ENCODE data around the gene HS3ST2. TPM values are rescaled to one million over a fixed set of nuclear protein-coding genes. Genes with fewer than 3 reads are reported as not detected.

Gene HS3ST2
- total and polyA plus RNA-seq, 2 donors (not counting 3 experiments of a cell fraction or from before 2014, with no cell fraction given): not detected

GRCh38 chr16:22948603-22949368, 134.8 kb downstream of the HS3ST2 start:
- dilution Hi-C loops (cut with MboI; ENCODE audit: extremely low pct_ligation_motif_present, low sequenced_read_pairs) (no loop called here), intact Hi-C loops (cut with micrococcal nuclease) (loop anchor here (1.0 kb wide), 1 partner anchor 49 kb away; no protein-coding TSS in a partner anchor)
- no peak overlapping the region for H3K4me2 ChIP-seq (ENCODE audit: insufficient read depth, low read length)
- POLR2A ChIA-PET: no interaction called here
- H3K9ac ChIP-seq (replicated peaks; ENCODE audit: extremely low read depth, insufficient read depth, low read length): no peak overlapping the region
- H3K9me1 ChIP-seq (replicated peaks; ENCODE audit: control insufficient read depth, extremely low read depth, insufficient read depth, low read length): no peaks in the 10 kb centered on the region
- no peaks in the 10 kb centered on the region for H3K4me1 ChIP-seq (ENCODE audit: control insufficient read depth, extremely low read depth, insufficient read depth, low read length)
- no peaks in the 10 kb centered on the region for H3K9me3 ChIP-seq (replicated peaks; ENCODE audit: control insufficient read depth, insufficient read depth, low read length)
- no peak overlapping the region for H3K4me3 ChIP-seq (replicated peaks in 1 of 3; ENCODE audit: insufficient read depth in 1 of 3, low read depth in 1 of 3, low read length in 3 of 3)
- FAIRE-seq: peak; percentile 92
- H3K36me3 ChIP-seq (ENCODE audit: control insufficient read depth in 2 of 2, extremely low read depth in 1 of 2, insufficient read depth in 2 of 2, low read length in 2 of 2): no peaks in the 10 kb centered on the region
- peaks cover 0 to 2% of the 10 kb centered on the region in 2 experiments for H3K27me3 ChIP-seq (ENCODE audit: control insufficient read depth in 2 of 2, insufficient read depth in 2 of 2, low read length in 2 of 2)
- TF ChIP-seq EZH2 (IDR thresholded peaks at IDR 0.05; ENCODE audit: borderline replicate concordance, low read depth, low read length, severe bottlenecking): no peak
- no peak for TF ChIP-seq FOS (IDR thresholded peaks at IDR 0.05; ENCODE audit: borderline replicate concordance, insufficient read depth, low read length)
- no peak for TF ChIP-seq POLR2AphosphoS5 (IDR thresholded peaks at IDR 0.05; ENCODE audit: insufficient read depth, low read depth, low read length)
- TF ChIP-seq GATA2 (IDR thresholded peaks at IDR 0.05; ENCODE audit: insufficient read depth, insufficient read length, low read depth, low read length): no peak
- no peak for TF ChIP-seq POLR2A (IDR thresholded peaks at IDR 0.05; ENCODE audit: low read depth, low read length)
- peak; percentile 14 for TF ChIP-seq MYC (IDR thresholded peaks at IDR 0.05; ENCODE audit: low read depth, low read length)
- peak; percentile 88 for TF ChIP-seq MAX (IDR thresholded peaks at IDR 0.05; ENCODE audit: insufficient read depth, insufficient read length)
- TF ChIP-seq JUN (IDR thresholded peaks at IDR 0.05; ENCODE audit: borderline replicate concordance, insufficient read depth, insufficient read length, low read depth): no peak
- TF ChIP-seq CTCF (IDR thresholded peaks at IDR 0.05; ENCODE audit: extremely low read depth in 1 of 2, insufficient read depth in 1 of 2, low read depth in 1 of 2, low read length in 2 of 2): peak; percentile 72 to 80
- no TSS peak for BruUV-seq (replicated peaks)
- H3K27ac ChIP-seq (ENCODE audit: insufficient read depth, low read depth, low read length): no peak overlapping the region
- DNase-seq (ENCODE audit: low read depth, low spot score): peak; percentile 69
- CTCF ChIA-PET: interaction anchor here (0.6 to 4.9 kb wide), 6 partner anchors 15 to 51 kb away, joined by 3 to 39 read pairs (median 3); no protein-coding TSS in a partner anchor
- no peaks in the 10 kb centered on the region for H3K79me2 ChIP-seq (ENCODE audit: control insufficient read depth, insufficient read depth, low read length)
- H2AFZ ChIP-seq (ENCODE audit: low read depth, low read length): no peak overlapping the region
- no peaks in the 10 kb centered on the region for H4K20me1 ChIP-seq (replicated peaks; ENCODE audit: control insufficient read depth, extremely low read depth, insufficient read depth, low read length)

Data from endothelial cell of umbilical vein (primary cell).